ENCODE measurements around the gene CEP170B.
A peak's percentile ranks its signal among the peaks of the same experiment; 100 is the strongest.
"Not testable (repeated sequence)": the region's sequence is repeated elsewhere in the genome, so short reads cannot be mapped to it uniquely, and the experiment has no call there.

CEP170B gene

GRCh38 chr14:104844306-104845032 is 20.6 kb upstream of the CEP170B start:
- no peak for DNase-seq (ENCODE audit: low read depth in 2 of 2)

GRCh38 chr14:104845033-104845666 is 19.9 kb upstream of the CEP170B start:
- no peak for DNase-seq (ENCODE audit: low read depth in 2 of 2)

DNA sequence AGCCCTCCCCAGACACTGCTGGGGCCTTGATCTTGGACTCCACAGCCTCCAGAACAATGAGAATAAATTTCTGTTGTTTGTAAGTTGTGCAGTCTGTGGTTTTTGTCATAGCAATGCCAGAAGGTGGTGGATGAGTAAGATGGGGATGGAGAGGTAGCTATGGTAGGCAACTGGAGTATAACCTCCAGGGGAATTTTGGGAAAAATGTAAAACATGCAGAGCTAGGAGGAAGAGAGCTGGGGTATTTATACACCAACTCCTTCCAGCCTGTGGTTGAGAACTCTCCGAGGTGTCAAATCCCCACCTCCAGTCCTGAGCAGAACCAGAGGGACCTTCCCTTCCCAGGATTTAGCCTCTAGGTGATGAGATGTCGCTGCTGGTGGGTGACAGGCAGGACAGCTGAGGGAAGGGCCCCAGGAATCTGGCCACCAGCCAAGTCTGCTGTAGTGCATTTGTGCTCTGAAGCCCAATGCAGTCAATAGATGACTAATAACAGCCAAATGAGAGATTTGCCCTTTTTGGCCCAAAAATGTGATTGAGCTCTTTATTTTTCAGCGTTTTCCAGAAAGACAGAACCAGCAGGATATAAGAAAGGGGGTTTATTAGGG is 19.1 kb upstream of the CEP170B start:
- DNase-seq (ENCODE audit: low read depth in 2 of 2): no peak

- no peak for DNase-seq (ENCODE audit: low read depth in 2 of 2)
Observed at GRCh38 chr14:104852280-104852663, 12.8 kb upstream of the CEP170B start.

GRCh38 chr14:104855532-104856090 is 9.5 kb upstream of the CEP170B start:
- DNase-seq (ENCODE audit: low read depth in 2 of 2): no peak

DNA sequence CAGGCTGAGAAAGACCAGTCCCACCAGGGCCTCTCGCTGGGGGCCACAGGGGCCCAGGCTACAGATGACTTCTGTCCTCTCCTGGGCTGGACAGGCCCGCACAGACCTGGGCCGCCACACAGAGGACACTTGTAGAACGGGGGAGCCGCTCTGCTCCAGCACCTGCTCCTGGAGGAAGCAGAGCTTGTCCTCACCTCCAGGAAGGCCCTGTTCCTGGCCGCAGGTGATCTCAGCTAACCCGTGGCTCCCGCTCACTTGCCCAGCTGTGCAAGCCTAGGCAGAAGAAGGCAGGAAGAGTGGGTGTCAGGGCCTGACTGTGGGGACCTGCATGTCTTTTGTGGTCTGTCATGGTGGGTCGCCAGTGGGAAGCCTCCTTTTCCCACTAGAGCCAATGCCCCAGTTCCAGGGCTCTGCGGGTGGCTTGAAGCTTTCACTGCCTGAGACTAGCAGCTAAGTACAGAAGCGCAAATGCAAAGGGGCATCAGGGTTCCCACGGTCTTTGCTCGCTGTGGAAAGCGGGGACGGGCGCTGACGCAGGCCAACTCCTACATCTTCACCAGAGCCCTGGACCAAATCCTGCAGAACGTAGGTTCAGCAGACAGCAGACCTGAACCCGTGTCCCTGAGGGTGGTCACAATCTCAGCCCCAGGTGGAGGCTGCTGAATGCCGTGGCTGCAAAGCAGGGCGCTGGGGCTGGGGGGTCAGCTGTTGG is 8.8 kb upstream of the CEP170B start:
- no peak for DNase-seq (ENCODE audit: low read depth in 2 of 2)

DNA sequence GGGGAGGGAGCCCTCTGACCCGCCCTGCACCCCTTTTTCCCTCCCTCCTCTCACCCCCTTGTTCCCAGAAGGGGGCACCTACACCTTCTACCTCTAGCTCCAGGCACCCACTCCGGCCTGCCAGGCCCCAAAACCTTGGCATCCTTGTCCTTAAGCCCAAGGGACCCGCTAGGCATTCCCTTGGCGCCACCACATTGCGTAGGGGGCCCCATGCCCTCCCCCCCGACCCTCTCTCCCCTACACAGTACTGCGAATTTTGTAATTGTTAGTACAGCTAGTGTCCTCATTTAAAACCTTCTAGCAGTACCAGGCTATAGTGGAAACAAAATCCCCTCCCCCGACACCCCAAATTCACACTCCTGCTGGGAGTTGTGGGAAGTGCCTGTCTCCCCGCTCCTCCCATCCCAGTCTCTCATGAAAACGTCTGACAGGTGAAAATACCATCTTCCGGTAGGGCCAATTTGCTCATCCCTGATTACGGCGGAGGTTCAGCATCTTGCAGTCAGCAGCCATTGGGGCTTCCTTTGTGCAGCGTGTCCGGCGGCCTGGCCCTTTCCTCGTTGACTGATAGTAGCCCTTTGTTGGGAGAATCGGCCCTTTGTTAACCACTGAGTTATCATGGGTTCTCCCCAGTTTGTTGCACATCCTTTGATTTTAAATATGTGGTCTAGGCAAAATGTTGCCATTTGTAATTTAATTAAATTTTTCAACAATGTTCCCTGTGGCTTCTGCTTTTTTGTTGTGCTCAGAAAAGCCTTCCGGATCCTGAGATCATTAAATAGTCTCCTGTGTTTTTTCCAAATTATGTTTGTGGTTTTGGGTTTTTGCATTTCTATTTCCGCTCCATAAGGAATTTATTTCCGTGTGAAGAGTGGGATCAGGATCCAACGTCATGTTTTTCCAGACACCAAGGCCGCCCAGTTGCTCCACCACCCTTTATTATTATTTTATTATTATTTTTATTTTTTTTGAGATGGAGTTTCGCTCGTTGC is 7.9 kb upstream of the CEP170B start:
- DNase-seq (ENCODE audit: low read depth in 2 of 2): no peak

DNA sequence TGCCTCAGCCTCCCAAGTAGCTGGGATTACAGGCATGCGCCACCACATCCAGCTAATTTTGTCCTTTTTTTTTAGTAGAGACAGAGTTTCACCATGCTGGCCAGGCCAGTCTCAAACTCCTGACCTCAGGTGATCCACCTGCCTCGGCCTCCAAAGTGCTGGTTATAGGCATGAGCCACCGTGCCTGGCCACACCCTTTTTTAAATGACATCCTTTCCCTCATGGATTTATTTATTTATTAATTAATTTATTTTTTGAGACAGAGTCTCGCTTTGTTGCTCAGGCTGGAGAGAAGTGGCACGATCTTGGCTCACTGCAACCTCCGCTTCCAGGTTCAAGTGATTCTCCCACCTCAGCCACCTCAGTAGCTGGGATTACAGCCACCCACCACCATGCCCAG is 7.1 kb upstream of the CEP170B start:
- DNase-seq (ENCODE audit: low read depth in 2 of 2): not testable (repeated sequence)

GRCh38 chr14:104858811-104859426 is 6.1 kb upstream of the CEP170B start:
- no peak for DNase-seq (ENCODE audit: low read depth in 2 of 2)

DNA sequence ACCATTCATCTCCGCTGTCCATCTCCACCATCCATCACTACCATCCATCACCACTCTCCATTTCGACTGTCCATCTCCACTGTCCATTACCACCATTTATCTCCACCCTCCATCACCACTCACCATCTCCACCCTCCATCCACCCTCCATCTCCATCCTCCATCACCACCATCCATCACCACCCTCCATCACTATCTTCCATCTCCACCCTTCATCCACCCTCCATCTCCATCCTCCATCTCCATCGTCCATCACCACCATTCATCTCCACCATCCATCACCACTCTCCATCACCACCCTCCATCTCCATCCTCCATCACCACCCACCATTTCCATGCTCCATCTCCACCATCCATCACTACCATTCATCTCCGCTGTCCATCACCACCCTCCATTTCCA is 5.2 kb upstream of the CEP170B start:
- no peak for DNase-seq (ENCODE audit: low read depth in 2 of 2)

- no peak for DNase-seq (ENCODE audit: low read depth in 2 of 2)
Observed at GRCh38 chr14:104860414-104860813, 4.7 kb upstream of the CEP170B start.

GRCh38 chr14:104863131-104863862 is 1.8 kb upstream of the CEP170B start:
- no peak for DNase-seq (ENCODE audit: low read depth in 2 of 2)

- DNase-seq (ENCODE audit: low read depth in 2 of 2): no peak
Observed at GRCh38 chr14:104863923-104864266, 1.2 kb upstream of the CEP170B start.

DNA sequence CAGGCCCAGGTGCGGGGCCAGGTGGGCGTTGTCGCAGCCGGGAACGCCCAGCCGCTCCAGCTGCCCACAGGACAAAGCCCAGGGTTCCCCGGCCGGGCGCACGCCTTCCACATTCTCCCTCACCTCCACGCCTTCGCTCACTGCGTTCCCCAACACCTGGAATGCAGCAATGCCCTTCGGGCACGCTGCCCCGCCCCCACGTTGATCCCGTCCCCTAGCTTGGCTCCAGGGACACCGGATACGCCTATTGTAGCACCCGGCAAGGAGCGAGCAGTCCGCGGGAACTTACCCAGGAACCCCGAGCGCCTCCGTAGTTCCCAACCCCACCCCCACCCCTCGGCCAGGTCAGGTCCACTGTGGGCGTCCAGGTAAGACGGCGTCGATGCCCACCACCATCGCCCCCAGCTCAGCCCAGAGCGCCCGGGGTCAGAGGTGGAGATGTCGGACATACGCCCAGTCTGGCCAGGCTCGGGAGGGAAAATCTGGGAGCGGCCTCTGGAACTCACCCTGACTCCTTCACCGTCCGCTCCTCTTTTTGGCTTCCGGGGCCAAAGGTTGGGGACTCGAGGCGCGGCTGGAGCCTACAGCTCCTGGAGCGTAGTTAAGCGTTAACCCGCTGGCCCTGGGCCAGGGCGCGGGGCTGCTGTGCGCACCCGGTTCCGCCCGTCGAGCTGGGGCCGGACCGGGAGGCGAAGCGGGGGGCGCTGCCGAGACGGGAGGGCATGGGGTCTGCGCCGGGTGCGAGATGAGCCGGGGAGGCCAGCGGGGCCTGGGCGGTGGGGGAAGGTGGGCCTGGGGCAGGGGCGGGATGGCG is 594 bp upstream of the CEP170B start:
- DNase-seq (ENCODE audit: low read depth in 2 of 2): no peak

DNA sequence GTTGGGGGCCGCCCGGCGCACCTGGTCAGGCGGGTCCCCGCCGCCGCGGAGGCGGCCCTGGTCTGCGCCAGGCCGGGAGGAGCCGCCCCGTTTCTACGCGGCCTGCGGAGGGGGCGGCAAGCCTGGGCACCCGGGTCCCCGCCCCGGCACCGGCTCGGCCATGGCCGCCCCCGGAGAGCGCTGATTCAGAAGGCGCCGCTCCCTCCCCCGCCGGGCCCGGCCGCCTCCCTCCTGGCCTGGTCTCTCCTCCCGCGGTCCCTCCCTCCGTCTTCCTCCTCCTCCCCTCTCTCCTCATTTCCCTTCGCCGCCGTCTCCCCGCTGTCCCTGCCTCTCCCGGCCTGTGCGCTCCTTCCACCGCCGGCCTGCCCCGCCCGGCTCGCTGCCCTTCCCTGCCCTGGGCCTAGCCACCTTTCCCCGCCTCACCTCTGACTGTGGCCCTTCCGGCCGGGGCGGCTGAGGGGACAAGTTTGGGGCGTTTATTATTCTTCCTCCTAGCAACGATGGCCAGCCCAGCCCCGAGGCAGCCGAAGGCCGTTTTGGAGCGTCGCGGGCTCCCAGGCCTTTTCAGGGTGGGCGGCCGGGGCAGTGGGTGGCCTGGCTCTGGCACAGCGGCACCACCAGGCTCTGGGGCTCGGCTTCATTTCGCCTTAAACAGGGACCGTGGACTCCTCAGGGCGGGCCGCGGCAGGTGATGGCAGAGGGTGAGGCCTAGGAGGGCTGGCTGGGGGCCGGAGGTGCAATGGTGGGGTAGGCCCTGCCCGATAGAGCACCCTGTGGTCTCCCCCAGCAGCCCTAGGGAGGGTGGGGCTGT is 768 bp downstream of the CEP170B start:
- DNase-seq (ENCODE audit: low read depth in 2 of 2): peak in 1 of 2 donors; percentile 21

DNA sequence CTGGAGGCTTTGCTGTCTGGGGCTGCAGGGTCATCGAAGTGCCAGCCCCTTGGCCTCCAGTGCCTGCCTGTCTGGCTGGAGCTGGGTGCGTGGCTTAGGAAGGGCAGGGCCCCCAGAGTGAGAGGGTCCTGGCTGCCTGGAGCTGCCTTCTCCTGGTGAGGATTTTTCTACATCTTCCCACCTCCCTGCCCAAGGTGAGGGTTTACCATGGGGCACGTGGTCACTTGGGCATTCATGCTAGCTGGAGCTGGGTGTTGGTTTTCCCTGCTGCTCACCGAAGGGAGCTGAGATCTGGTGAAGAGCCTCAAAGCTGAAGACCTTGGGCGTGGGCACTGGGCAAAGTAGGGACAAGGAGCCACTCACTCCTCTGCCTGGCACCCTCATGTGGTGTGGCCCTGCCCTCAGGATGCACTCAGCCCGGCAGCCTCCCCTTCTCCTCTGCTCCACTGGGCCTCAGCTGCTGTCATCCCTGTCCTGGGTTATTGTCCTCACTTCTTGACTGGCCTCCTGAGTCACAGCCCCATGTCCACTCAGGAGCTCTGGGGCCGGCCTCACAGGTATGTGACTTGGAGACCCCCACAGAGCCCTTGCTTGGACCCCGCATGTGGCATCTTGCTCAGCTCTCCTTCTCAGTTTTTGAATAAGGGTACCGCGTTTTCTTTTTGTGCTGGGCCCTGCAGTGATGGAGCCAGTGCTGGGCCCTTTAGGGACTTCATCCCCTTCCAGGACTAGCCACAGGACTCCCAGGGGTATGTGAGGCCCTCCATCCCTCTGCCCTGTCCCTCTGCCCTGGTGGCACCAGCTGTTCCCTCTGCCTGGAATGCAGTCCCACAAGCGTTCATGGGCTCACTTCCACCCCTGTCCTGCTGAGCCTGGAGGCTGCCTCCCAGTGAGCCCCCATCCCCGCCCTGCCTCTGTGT is 1.6 kb downstream of the CEP170B start:
- no peak for DNase-seq (ENCODE audit: low read depth in 2 of 2)

All from activated CD8-positive, alpha-beta memory T cell treated with anti-CD3 and anti-CD28 coated beads for 4 hours (primary cell).